ENCODE measurements around the gene MBD1. TPM values are rescaled to one million over a fixed set of nuclear protein-coding genes. Genes with fewer than 3 reads are reported as not detected.

Gene MBD1
- total RNA-seq, 1 donor from 2014 or later, result 74.4 TPM

DNA sequence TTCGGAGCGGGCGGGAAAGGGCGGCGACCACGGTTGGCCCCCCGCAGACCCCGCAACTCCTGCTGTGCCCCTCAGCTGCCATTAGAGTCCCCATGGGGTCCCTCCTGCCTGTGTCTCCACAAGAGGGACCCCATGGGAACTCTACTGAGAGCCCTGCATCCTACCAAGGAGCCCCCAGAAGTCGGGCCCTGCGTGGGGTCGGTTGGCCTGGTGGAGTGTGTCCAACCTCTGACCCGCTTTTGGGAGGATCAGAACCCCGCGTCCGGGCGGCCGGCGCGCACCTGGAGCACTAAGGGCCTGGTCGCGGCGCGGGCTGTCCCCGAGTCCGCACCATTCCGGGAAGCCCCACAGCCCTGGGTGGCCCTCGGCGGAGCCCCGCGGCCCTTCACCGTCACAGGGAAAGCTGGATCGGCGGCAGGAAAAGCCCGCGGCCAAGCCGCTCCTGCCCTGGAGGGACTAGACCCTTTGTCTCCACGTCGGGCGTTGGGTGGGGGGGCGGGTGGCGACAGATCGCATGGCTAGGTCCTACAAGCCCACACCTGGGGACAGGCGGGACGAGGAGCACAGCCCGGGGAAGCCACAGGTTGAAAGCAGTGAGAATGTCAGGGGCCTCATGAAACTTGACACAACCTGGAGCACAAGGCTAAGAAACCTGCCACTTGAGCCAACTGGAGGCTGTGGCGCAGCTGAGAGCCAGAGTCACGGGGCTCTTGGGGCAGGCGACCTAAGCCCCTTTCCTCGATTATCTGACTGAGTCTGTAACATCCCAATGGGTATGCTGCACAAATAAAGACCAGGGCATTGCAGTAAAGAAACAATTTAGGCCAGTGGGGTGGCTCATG, 17.3 kb upstream of the MBD1 start:
- Mint-ChIP-seq H3K36me3 (ENCODE audit: low read depth, unreplicated experiment) (no peaks in the 10 kb centered on the region), H3K4me3 (ENCODE audit: unreplicated experiment) (peak overlapping the region; percentile 80), H3K27me3 (ENCODE audit: low read depth, unreplicated experiment) (peaks cover 30% of the 10 kb centered on the region), H3K4me1 (ENCODE audit: low read depth, unreplicated experiment) (no peaks in the 10 kb centered on the region), H3K9me3 (ENCODE audit: unreplicated experiment) (peaks cover 2% of the 10 kb centered on the region), H3K27ac (ENCODE audit: unreplicated experiment) (no peak overlapping the region)
- peak overlapping the region; percentile 70 for H3K4me3 ChIP-seq (ENCODE audit: insufficient read depth, low read depth, low read length)
- DNase-seq (ENCODE audit: low read depth) (no peak), FAIRE-seq (no peak)
- TF ChIP-seq EZH2 (IDR thresholded peaks at IDR 0.05; ENCODE audit: insufficient read depth, low read length) (no peak), CTCF (IDR thresholded peaks at IDR 0.05; ENCODE audit: insufficient read depth, low read depth, low read length) (no peak)
- H3K4me2 ChIP-seq (ENCODE audit: low read length), result peak overlapping the region; percentile 97
- H3K27me3 ChIP-seq (ENCODE audit: insufficient read depth, low read length), result peaks cover 26% of the 10 kb centered on the region
- H3K27ac ChIP-seq (ENCODE audit: low read depth, low read length), result no peak overlapping the region
- no peaks in the 10 kb centered on the region for H3K79me2 ChIP-seq (ENCODE audit: insufficient read depth, low read length)
- H3K4me1 ChIP-seq (ENCODE audit: insufficient read depth, low read length), result no peaks in the 10 kb centered on the region
- no peak overlapping the region for H3K9ac ChIP-seq (ENCODE audit: low read length)
- H4K20me1 ChIP-seq (ENCODE audit: insufficient read depth, low read length), result no peaks in the 10 kb centered on the region
- peak overlapping the region; percentile 93 for H2AFZ ChIP-seq (ENCODE audit: low read depth, low read length)
- H3K36me3 ChIP-seq (ENCODE audit: insufficient read depth, low read length), result no peaks in the 10 kb centered on the region
- H3K9me3 ChIP-seq (ENCODE audit: insufficient read depth, low read depth, low read length), result no peaks in the 10 kb centered on the region

DNA sequence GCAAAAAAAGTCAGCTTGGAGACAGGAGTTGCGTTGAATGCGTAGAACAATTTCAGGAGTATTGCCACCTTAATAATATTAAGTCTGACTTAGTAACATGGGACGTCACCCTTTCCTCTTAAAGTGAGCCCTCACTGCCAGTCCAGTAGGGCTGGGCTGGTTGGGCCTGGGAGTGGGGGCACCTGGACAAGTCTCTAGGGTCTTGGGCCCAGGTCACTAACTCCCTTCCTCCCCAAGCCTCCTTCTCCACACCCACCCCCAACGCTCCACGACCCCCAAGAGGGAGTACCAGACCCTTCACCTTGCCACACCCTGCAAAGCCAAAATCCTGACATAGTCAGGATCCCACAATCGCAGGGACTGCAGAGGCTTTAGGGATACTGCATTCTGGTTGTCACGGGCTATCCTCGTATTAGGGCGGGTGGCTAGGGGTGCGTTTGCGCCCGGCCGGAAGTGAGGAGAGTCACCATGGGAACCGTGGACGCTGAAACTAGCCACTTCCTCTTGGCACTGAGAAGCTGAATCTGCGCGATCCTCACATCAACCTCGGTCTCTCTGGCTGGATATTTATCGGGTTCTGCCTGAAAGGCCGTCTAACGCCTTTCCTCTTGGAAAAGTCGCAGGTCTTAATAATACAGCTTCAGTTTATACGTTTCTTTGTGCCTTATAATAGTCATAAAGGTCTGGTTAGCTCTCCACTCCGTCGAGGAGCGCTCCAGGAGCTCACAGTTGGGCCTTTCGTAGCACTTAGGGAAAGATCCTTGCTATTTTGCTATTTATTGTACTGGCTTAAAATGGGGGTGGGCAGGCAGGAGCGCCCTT, 16.5 kb upstream of the MBD1 start:
- no peak overlapping the region for H3K27ac Mint-ChIP-seq (ENCODE audit: unreplicated experiment)

More for the DNA sequence above, 16.5 kb upstream of the MBD1 start:
- Mint-ChIP-seq H3K4me3 (ENCODE audit: unreplicated experiment) (peak overlapping the region; percentile 80), H3K27me3 (ENCODE audit: low read depth, unreplicated experiment) (peaks cover 27% of the 10 kb centered on the region), H3K36me3 (ENCODE audit: low read depth, unreplicated experiment) (no peaks in the 10 kb centered on the region), H3K9me3 (ENCODE audit: unreplicated experiment) (peaks cover 2% of the 10 kb centered on the region), H3K4me1 (ENCODE audit: low read depth, unreplicated experiment) (no peaks in the 10 kb centered on the region)
- Histone ChIP-seq H3K9me3 (ENCODE audit: insufficient read depth, low read depth, low read length) (no peaks in the 10 kb centered on the region), H2AFZ (ENCODE audit: low read depth, low read length) (peak overlapping the region; percentile 93), H3K36me3 (ENCODE audit: insufficient read depth, low read length) (no peaks in the 10 kb centered on the region), H3K9ac (ENCODE audit: low read length) (peak overlapping the region; percentile 24), H4K20me1 (ENCODE audit: insufficient read depth, low read length) (no peaks in the 10 kb centered on the region), H3K4me1 (ENCODE audit: insufficient read depth, low read length) (no peaks in the 10 kb centered on the region), H3K4me3 (ENCODE audit: insufficient read depth, low read depth, low read length) (peak overlapping the region; percentile 70), H3K79me2 (ENCODE audit: insufficient read depth, low read length) (no peaks in the 10 kb centered on the region), H3K27me3 (ENCODE audit: insufficient read depth, low read length) (peaks cover 23% of the 10 kb centered on the region), H3K27ac (ENCODE audit: low read depth, low read length) (no peak overlapping the region), H3K4me2 (ENCODE audit: low read length) (peak overlapping the region; percentile 97)
- no peak for TF ChIP-seq EZH2 (IDR thresholded peaks at IDR 0.05; ENCODE audit: insufficient read depth, low read length)
- no peak for TF ChIP-seq CTCF (IDR thresholded peaks at IDR 0.05; ENCODE audit: insufficient read depth, low read depth, low read length)
- FAIRE-seq (peak; percentile 65), DNase-seq (ENCODE audit: low read depth) (peak; percentile 65)
